Astrocyte (in vitro differentiated cells and primary cell): Measurements from ENCODE around the gene SND1. TPM values are rescaled to one million over a fixed set of nuclear protein-coding genes. Genes with fewer than 3 reads are reported as not detected.

ENCODE experiments used
- DNase-seq: peaks from one replicate; pipeline ENCODE4 v3.0.0-alpha.2; 2010; ENCODE audit warnings: low read depth
- FAIRE-seq: peaks from 2 replicates; lab custom pipeline; 2011; peaks lifted over from hg19 to GRCh38; lab: Jason Lieb, UNC
- H2AFZ ChIP-seq: 2 replicates; pipeline ENCODE4 v1.6.0; 2012; ENCODE audit warnings: low read depth, low read length, inconsistent platforms
- H3K27ac ChIP-seq: 2 replicates; pipeline ENCODE4 v1.5.1; 2011; ENCODE audit warnings: low read depth, low read length, inconsistent platforms
- H3K27me3 ChIP-seq: 2 replicates; pipeline ENCODE4 v1.6.0; 2011; ENCODE audit warnings: low read length, inconsistent platforms; ENCODE audit not compliant: insufficient read depth
- H3K36me3 ChIP-seq: 2 replicates; pipeline ENCODE4 v1.5.1; 2011; ENCODE audit warnings: low read length, inconsistent platforms; ENCODE audit not compliant: insufficient read depth
- H3K4me1 ChIP-seq: 2 replicates; pipeline ENCODE4 v1.5.1; 2011; ENCODE audit warnings: low read length, inconsistent platforms; ENCODE audit not compliant: insufficient read depth
- H3K4me2 ChIP-seq: 2 replicates; pipeline ENCODE4 v1.6.0; 2012; ENCODE audit warnings: low read length, inconsistent platforms
- H3K4me3 ChIP-seq: 2 replicates; pipeline ENCODE4 v1.5.1; 2011; ENCODE audit warnings: low read depth, mild to moderate bottlenecking, low read length, inconsistent platforms; ENCODE audit not compliant: insufficient read depth
- H3K79me2 ChIP-seq: 2 replicates; pipeline ENCODE4 v1.6.0; 2012; ENCODE audit warnings: mild to moderate bottlenecking, low read length, inconsistent platforms; ENCODE audit not compliant: insufficient read depth
- H3K9ac ChIP-seq: 2 replicates; pipeline ENCODE4 v1.6.0; 2012; ENCODE audit warnings: mild to moderate bottlenecking, low read length, inconsistent platforms
- H3K9me3 ChIP-seq: 2 replicates; pipeline ENCODE4 v1.5.1; 2012; ENCODE audit warnings: low read depth, mild to moderate bottlenecking, low read length, inconsistent platforms; ENCODE audit not compliant: insufficient read depth
- H4K20me1 ChIP-seq: 2 replicates; pipeline ENCODE4 v1.6.0; 2012; ENCODE audit warnings: low read length, inconsistent platforms; ENCODE audit not compliant: insufficient read depth
- H3K27ac Mint-ChIP-seq: one replicate; pipeline ENCODE4 v1.8.0; 2021; ENCODE audit warnings: mild to moderate bottlenecking, mixed read lengths; ENCODE audit not compliant: unreplicated experiment
- H3K27me3 Mint-ChIP-seq: one replicate; pipeline ENCODE4 v1.8.0; 2021; ENCODE audit warnings: low read depth, mixed read lengths; ENCODE audit not compliant: unreplicated experiment
- H3K36me3 Mint-ChIP-seq: one replicate; pipeline ENCODE4 v1.8.0; 2021; ENCODE audit warnings: low read depth, mixed read lengths; ENCODE audit not compliant: unreplicated experiment
- H3K4me1 Mint-ChIP-seq: one replicate; pipeline ENCODE4 v1.8.0; 2021; ENCODE audit warnings: low read depth, mixed read lengths; ENCODE audit not compliant: unreplicated experiment
- H3K4me3 Mint-ChIP-seq: one replicate; pipeline ENCODE4 v1.8.0; 2021; ENCODE audit warnings: mild to moderate bottlenecking, moderate library complexity, mixed read lengths; ENCODE audit not compliant: unreplicated experiment
- H3K9me3 Mint-ChIP-seq: one replicate; pipeline ENCODE4 v1.8.0; 2021; ENCODE audit warnings: mild to moderate bottlenecking, mixed read lengths; ENCODE audit not compliant: unreplicated experiment
- CTCF ChIP-seq: IDR thresholded peaks from 2 replicates; pipeline ENCODE4 v1.5.1; 2011; ENCODE audit warnings: low read depth, mild to moderate bottlenecking, inconsistent platforms, low read length, moderate library complexity; ENCODE audit not compliant: insufficient read depth
- EZH2 ChIP-seq: IDR thresholded peaks from 2 replicates; pipeline ENCODE4 v1.6.1; 2012; ENCODE audit warnings: mild to moderate bottlenecking, low read length, inconsistent platforms; ENCODE audit not compliant: insufficient read depth
- total RNA-seq: library from RNA; stranded (reverse); gene quantifications from 2 replicates; pipeline ENCODE4 v1.2.1, GENCODE V29; 2021

SND1 gene
- total RNA-seq, 1 donor from 2014 or later, result 267 TPM

GRCh38 chr7:128122576-128123290, 470.7 kb downstream of the SND1 start:
- H3K4me3 ChIP-seq, result no peak overlapping the region
- no peaks in the 10 kb centered on the region for H3K9me3 Mint-ChIP-seq
- no peaks in the 10 kb centered on the region for H4K20me1 ChIP-seq
- FAIRE-seq, result no peak
- no peaks in the 10 kb centered on the region for H3K79me2 ChIP-seq
- H3K36me3 ChIP-seq, result no peaks in the 10 kb centered on the region
- no peak overlapping the region for H3K9ac ChIP-seq
- H3K36me3 Mint-ChIP-seq, result no peaks in the 10 kb centered on the region
- no peaks in the 10 kb centered on the region for H3K4me1 ChIP-seq
- no peak overlapping the region for H3K4me2 ChIP-seq
- TF ChIP-seq CTCF (no peak), EZH2 (no peak)
- no peak overlapping the region for H2AFZ ChIP-seq
- H3K27me3 ChIP-seq, result peaks cover 7% of the 10 kb centered on the region
- no peaks in the 10 kb centered on the region for H3K4me1 Mint-ChIP-seq
- no peak overlapping the region for H3K27ac ChIP-seq
- H3K27ac Mint-ChIP-seq, result no peak overlapping the region
- H3K9me3 ChIP-seq, result no peaks in the 10 kb centered on the region
- DNase-seq, result no peak
- peaks cover 22% of the 10 kb centered on the region for H3K27me3 Mint-ChIP-seq
- H3K4me3 Mint-ChIP-seq, result no peak overlapping the region

- H3K9ac ChIP-seq, result no peak overlapping the region
- no peak for FAIRE-seq
- H3K9me3 ChIP-seq, result no peaks in the 10 kb centered on the region
- no peak overlapping the region for H2AFZ ChIP-seq
- no peaks in the 10 kb centered on the region for H3K36me3 ChIP-seq
- no peaks in the 10 kb centered on the region for H4K20me1 ChIP-seq
- no peaks in the 10 kb centered on the region for H3K4me1 Mint-ChIP-seq
- peaks cover 18% of the 10 kb centered on the region for H3K27me3 Mint-ChIP-seq
- no peak overlapping the region for H3K27ac Mint-ChIP-seq
- H3K4me1 ChIP-seq, result no peaks in the 10 kb centered on the region
- no peak overlapping the region for H3K4me3 ChIP-seq
- H3K79me2 ChIP-seq, result no peaks in the 10 kb centered on the region
- DNase-seq, result no peak
- no peak overlapping the region for H3K27ac ChIP-seq
- TF ChIP-seq CTCF (no peak), EZH2 (no peak)
- no peak overlapping the region for H3K4me3 Mint-ChIP-seq
- no peak overlapping the region for H3K4me2 ChIP-seq
- no peaks in the 10 kb centered on the region for H3K36me3 Mint-ChIP-seq
- H3K27me3 ChIP-seq, result peaks cover 7% of the 10 kb centered on the region
- no peaks in the 10 kb centered on the region for H3K9me3 Mint-ChIP-seq
Measured at GRCh38 chr7:128123291-128124037, 471.5 kb downstream of the SND1 start.

GRCh38 chr7:128124786-128125185, 472.8 kb downstream of the SND1 start:
- H2AFZ ChIP-seq, result no peak overlapping the region
- no peaks in the 10 kb centered on the region for H4K20me1 ChIP-seq
- H3K4me3 ChIP-seq, result no peak overlapping the region
- DNase-seq (no peak), FAIRE-seq (no peak)
- H3K9me3 ChIP-seq, result no peaks in the 10 kb centered on the region
- no peaks in the 10 kb centered on the region for H3K4me1 Mint-ChIP-seq
- H3K4me2 ChIP-seq, result no peak overlapping the region
- no peaks in the 10 kb centered on the region for H3K79me2 ChIP-seq
- no peak overlapping the region for H3K27ac Mint-ChIP-seq
- no peaks in the 10 kb centered on the region for H3K36me3 Mint-ChIP-seq
- no peak overlapping the region for H3K4me3 Mint-ChIP-seq
- no peaks in the 10 kb centered on the region for H3K36me3 ChIP-seq
- no peak overlapping the region for H3K9ac ChIP-seq
- H3K27me3 ChIP-seq, result peaks cover 11% of the 10 kb centered on the region
- H3K9me3 Mint-ChIP-seq, result no peaks in the 10 kb centered on the region
- H3K27me3 Mint-ChIP-seq, result peaks cover 17% of the 10 kb centered on the region
- TF ChIP-seq CTCF (no peak), EZH2 (no peak)
- H3K4me1 ChIP-seq, result no peaks in the 10 kb centered on the region
- H3K27ac ChIP-seq, result no peak overlapping the region
